GM12878 (cell line): Measurements from ENCODE around the gene ZNF57. TPM values are rescaled to one million over a fixed set of nuclear protein-coding genes. Genes with fewer than 3 reads are reported as not detected.

Experiments
- BCLAF1 ChIP-seq: fragments of 450-650 bp; IDR thresholded peaks from 2 replicates; pipeline ENCODE4 v1.6.1; 2017; ENCODE audit warnings: antibody characterized with exemption, mild to moderate bottlenecking, moderate library complexity
- BHLHE40 ChIP-seq, 2 experiments: fragments of 450-650 bp in 1 of 2; IDR thresholded peaks; 2 replicates each; pipeline ENCODE4 v1.6.1; 2011 to 2017; ENCODE audit warnings: low read depth in 2 of 2, borderline replicate concordance in 1 of 2, improper control_type of control experiment in 1 of 2, low read length in 1 of 2, mild to moderate bottlenecking in 1 of 2
- CBX3 ChIP-seq: fragments of 200-600 bp; sonication (generic); IDR thresholded peaks from 2 replicates; pipeline ENCODE4 v1.6.1; 2016; ENCODE audit warnings: low read depth, borderline replicate concordance
- CBX5 ChIP-seq: sonication (generic); IDR thresholded peaks from 2 replicates; pipeline ENCODE4 v1.6.1; 2016; ENCODE audit warnings: low read depth, moderate library complexity, mild to moderate bottlenecking, inconsistent platforms
- ETV6 ChIP-seq, 2 experiments: fragments of 450-650 bp in 1 of 2; IDR thresholded peaks in 1 of 2; conservative IDR thresholded peaks in 1 of 2; 2 replicates each; pipeline ENCODE4 v1.6.1; 2014; ENCODE audit warnings: antibody characterized with exemption in 1 of 2, borderline replicate concordance in 1 of 2, low read depth in 1 of 2, mild to moderate bottlenecking in 1 of 2, moderate library complexity in 1 of 2
- FOS ChIP-seq: IDR thresholded peaks from 3 replicates; pipeline ENCODE4 v1.6.1; 2011; ENCODE audit warnings: borderline replicate concordance; ENCODE audit not compliant: insufficient read length; ENCODE audit errors: extremely low read depth
- GABPA ChIP-seq: IDR thresholded peaks from 2 replicates; pipeline ENCODE4 v1.6.1; 2014; ENCODE audit warnings: antibody characterized with exemption, low read depth, mild to moderate bottlenecking, inconsistent platforms
- NFYB ChIP-seq: IDR thresholded peaks from 2 replicates; pipeline ENCODE4 v1.6.1; 2011; ENCODE audit warnings: low read depth, mild to moderate bottlenecking, low read length, improper control_type of control experiment, moderate library complexity; ENCODE audit not compliant: insufficient read depth
- RELB ChIP-seq: fragments of 450-650 bp; IDR thresholded peaks from 2 replicates; pipeline ENCODE4 v1.6.1; 2017; ENCODE audit warnings: low read depth, mild to moderate bottlenecking, moderate library complexity
- SKIL ChIP-seq: fragments of 450-650 bp; IDR thresholded peaks from 2 replicates; pipeline ENCODE4 v1.6.1; 2017; ENCODE audit warnings: mild to moderate bottlenecking, low read depth, inconsistent platforms; ENCODE audit not compliant: poor library complexity, severe bottlenecking
- STAT1 ChIP-seq: fragments of 450-650 bp; conservative IDR thresholded peaks from 2 replicates; pipeline ENCODE4 v1.6.1; 2014; ENCODE audit warnings: antibody characterized with exemption, mild to moderate bottlenecking
- USF2 ChIP-seq: IDR thresholded peaks from 2 replicates; pipeline ENCODE4 v1.6.1; 2011; ENCODE audit warnings: low read depth, low read length, improper control_type of control experiment, borderline replicate concordance
- WRNIP1 ChIP-seq: IDR thresholded peaks from 2 replicates; pipeline ENCODE4 v1.6.1; 2011; ENCODE audit warnings: low read depth, low read length, improper control_type of control experiment, borderline replicate concordance
- ZBTB40 ChIP-seq: fragments of 450-650 bp; IDR thresholded peaks from 2 replicates; pipeline ENCODE4 v1.6.1; 2016; ENCODE audit warnings: mild to moderate bottlenecking, moderate library complexity, borderline replicate concordance
- ZZZ3 ChIP-seq: IDR thresholded peaks from 2 replicates; pipeline ENCODE4 v1.6.1; 2011; ENCODE audit warnings: low read depth; ENCODE audit not compliant: control insufficient read depth, insufficient read length
- polyA plus RNA-seq, 11 experiments: library from polyadenylated mRNA; depleted of rRNA in 4 of 11; unstranded in 6 of 11; stranded (reverse) in 5 of 11; fragments of >200 nt; fragmentation: Nextera tagmentation in 4 of 11; fragmentation: Illumina TruSeq in 1 of 11; extraction: Ambion mirVana in 4 of 11; extraction: Trizol in 1 of 11; gene quantifications; 1 replicate in 1 of 11; 2 replicates in 10 of 11; pipeline versions ENCODE4 v1.2.1 to v1.2.3, GENCODE V29; 2011 to 2016; ENCODE audit warnings: inconsistent platforms in 2 of 11, missing spikeins in 2 of 11, low read depth in 1 of 11
- total RNA-seq, 4 experiments: library from RNA; depleted of rRNA in 3 of 4; stranded (reverse); fragments of >200 nt in 3 of 4; fragmentation: Illumina TruSeq in 1 of 4; extraction: Trizol in 1 of 4; gene quantifications; 2 replicates each; pipeline versions ENCODE4 v1.2.1 to v1.2.3, GENCODE V29; 2013 to 2021

Gene ZNF57
- total and polyA plus RNA-seq, 10 of the 15 experiments (the other 5 are each of a cell fraction or from before 2014, with no cell fraction given) = 2.7 to 8.9 (median 5.8) TPM

GRCh38 chr19:2950286-2951124, 49.8 kb downstream of the ZNF57 start (continued):
- TF ChIP-seq RELB (peak; percentile 65; the same call in 1 of the 2 replicates), ETV6 (conservative IDR thresholded peaks at IDR 0.05 in 1 of 2, IDR thresholded peaks at IDR 0.05 in 1 of 2; ENCODE audit: borderline replicate concordance in 1 of 2, low read depth in 1 of 2) (no peak), NFYB (peak; percentile 89), STAT1 (no peak), BHLHE40 (IDR thresholded peaks at IDR 0.05; ENCODE audit: borderline replicate concordance in 1 of 2, low read depth in 2 of 2, low read length in 1 of 2) (peak; percentile 55 to 82; a peak in 3 of 4 replicates), BCLAF1 (no peak), USF2 (no peak), SKIL (peak; percentile 27), CBX5 (no peak), GABPA (peak; percentile 99), WRNIP1 (no peak), ZZZ3 (no peak), CBX3 (no peak), ZBTB40 (peak; percentile 99), FOS (no peak)
